HG03103 (cell line): ENCODE measurements around the gene CDH10.

Experiments
- ATAC-seq: cut with Tn5 transposase; IDR thresholded peaks from one replicate; pipeline ENCODE4 v1.9.1; 2021; ENCODE audit warnings: low read depth; ENCODE audit not compliant: unreplicated experiment

Gene CDH10

GRCh38 chr5:24644761-24645160 lies at the start of gene CDH10:
Gene CDH10 (minus strand): TSS chr5:24644978. CDS start chr5:24593490, 51,488 bp downstream.
- no peak for ATAC-seq

- ATAC-seq = no peak
These were observed 48.8 kb upstream of the CDH10 start for GRCh38 chr5:24693609-24694008.

- no peak for ATAC-seq
These were observed 46.3 kb upstream of the CDH10 start for GRCh38 chr5:24691074-24691473.

- ATAC-seq = no peak
These were observed 36.3 kb upstream of the CDH10 start for GRCh38 chr5:24681106-24681505.

GRCh38 chr5:24668050-24668449 lies 23.3 kb upstream of the CDH10 start:
- ATAC-seq = no peak

- ATAC-seq = no peak
These were observed 4.8 kb upstream of the CDH10 start for GRCh38 chr5:24649531-24649930.

- no peak for ATAC-seq
These were observed 2.1 kb upstream of the CDH10 start for GRCh38 chr5:24646915-24647314.

- no peak for ATAC-seq
These were observed 705 bp upstream of the CDH10 start for GRCh38 chr5:24645483-24645882.

GRCh38 chr5:24643880-24644279 lies 898 bp downstream of the CDH10 start:
- ATAC-seq = no peak

- no peak for ATAC-seq
These were observed 1.6 kb downstream of the CDH10 start for GRCh38 chr5:24643156-24643555.

- no peak for ATAC-seq
These were observed 2.8 kb downstream of the CDH10 start for GRCh38 chr5:24642022-24642421.

- ATAC-seq = no peak
These were observed 9.6 kb downstream of the CDH10 start for GRCh38 chr5:24635209-24635608.

- no peak for ATAC-seq
These were observed 11.0 kb downstream of the CDH10 start for GRCh38 chr5:24633715-24634325.

- ATAC-seq = no peak
These were observed 12.4 kb downstream of the CDH10 start for GRCh38 chr5:24632353-24632752.

- no peak for ATAC-seq
These were observed 13.9 kb downstream of the CDH10 start for GRCh38 chr5:24630918-24631317.

- ATAC-seq = no peak
These were observed 15.0 kb downstream of the CDH10 start for GRCh38 chr5:24629798-24630197.

GRCh38 chr5:24624872-24625271 lies 19.9 kb downstream of the CDH10 start:
- no peak for ATAC-seq

- ATAC-seq = no peak
These were observed 21.2 kb downstream of the CDH10 start for GRCh38 chr5:24623624-24624023.

GRCh38 chr5:24623031-24623430 lies 21.7 kb downstream of the CDH10 start:
- ATAC-seq = no peak

GRCh38 chr5:24621792-24622191 lies 23.0 kb downstream of the CDH10 start:
- no peak for ATAC-seq

GRCh38 chr5:24616566-24616965 lies 28.2 kb downstream of the CDH10 start:
- ATAC-seq = no peak

- ATAC-seq = no peak
These were observed 29.6 kb downstream of the CDH10 start for GRCh38 chr5:24615159-24615558.

GRCh38 chr5:24609706-24610105 lies 35.1 kb downstream of the CDH10 start:
- ATAC-seq = no peak
